GM10266 (cell line): ENCODE results near the gene NAGLU.

ENCODE experiments used
- DNase-seq: peaks from one replicate; pipeline ENCODE4 v3.0.0; 2012; ENCODE audit errors: extremely low spot score
- TF ChIP-seq, protein P1 (sequence below): IDR thresholded peaks from 2 replicates; pipeline ENCODE4 v1.5.1; 2012; ENCODE audit warnings: mild to moderate bottlenecking, low read depth; ENCODE audit not compliant: control insufficient read depth, insufficient read depth; ENCODE audit errors: missing control alignments

Gene NAGLU

DNA sequence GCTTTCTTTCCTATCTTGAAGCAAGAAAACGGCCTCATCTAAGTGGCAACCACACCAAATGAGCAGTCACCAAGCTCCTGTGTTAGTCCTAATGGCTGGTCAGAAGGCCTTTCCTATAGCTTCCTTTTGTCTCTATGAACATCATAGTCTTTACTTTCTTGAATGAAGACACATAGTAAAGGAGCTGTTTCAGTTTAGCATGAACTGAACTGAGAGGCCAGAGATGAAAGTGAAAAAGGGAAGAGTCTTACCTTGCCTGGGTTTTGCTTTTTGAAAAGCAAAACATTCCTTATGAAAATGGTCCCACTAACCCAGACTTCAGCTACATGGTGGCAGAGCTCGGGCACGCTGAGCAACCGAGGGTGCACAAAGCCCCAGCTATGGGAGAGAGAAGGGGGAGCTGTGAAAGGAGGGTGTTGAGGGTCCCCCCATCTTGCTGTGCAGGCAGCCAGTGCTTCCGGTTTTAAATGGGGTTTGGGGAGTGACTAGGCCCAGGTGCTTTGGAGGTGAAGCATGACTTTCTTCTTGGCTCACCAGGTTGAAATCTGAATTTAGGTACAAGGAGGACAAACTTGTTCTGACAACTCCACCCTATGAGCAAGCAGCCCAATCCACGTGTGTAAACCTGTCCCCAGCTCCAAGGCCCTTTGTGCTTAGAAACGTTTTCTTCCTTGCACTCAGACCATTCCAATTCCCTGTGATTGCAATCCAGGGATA, 50.6 kb downstream of the NAGLU start:
- peak; percentile 58 for DNase-seq

DNA sequence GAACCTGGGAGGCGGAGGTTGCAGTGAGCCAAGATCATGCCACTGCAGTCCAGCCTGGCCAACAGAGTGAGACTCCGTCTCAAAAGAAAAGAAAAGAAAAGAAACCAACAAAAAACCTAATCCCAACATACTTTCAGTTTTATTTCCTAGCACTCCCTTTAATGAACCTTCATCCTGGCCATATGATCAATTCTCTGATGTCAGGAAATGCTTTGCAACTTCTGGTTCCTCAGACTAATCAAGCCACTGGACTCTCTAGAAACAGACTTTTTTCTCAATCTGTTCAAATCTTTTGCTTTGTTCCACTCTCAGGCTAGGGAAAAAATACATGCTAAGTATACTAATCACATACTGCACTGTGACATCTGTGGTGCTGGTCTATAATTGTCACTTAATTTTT, 54.8 kb downstream of the NAGLU start:
- DNase-seq, result no peak
- TF ChIP-seq, protein P1, sequence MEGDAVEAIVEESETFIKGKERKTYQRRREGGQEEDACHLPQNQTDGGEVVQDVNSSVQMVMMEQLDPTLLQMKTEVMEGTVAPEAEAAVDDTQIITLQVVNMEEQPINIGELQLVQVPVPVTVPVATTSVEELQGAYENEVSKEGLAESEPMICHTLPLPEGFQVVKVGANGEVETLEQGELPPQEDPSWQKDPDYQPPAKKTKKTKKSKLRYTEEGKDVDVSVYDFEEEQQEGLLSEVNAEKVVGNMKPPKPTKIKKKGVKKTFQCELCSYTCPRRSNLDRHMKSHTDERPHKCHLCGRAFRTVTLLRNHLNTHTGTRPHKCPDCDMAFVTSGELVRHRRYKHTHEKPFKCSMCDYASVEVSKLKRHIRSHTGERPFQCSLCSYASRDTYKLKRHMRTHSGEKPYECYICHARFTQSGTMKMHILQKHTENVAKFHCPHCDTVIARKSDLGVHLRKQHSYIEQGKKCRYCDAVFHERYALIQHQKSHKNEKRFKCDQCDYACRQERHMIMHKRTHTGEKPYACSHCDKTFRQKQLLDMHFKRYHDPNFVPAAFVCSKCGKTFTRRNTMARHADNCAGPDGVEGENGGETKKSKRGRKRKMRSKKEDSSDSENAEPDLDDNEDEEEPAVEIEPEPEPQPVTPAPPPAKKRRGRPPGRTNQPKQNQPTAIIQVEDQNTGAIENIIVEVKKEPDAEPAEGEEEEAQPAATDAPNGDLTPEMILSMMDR, result no peak

More for the DNA sequence above, 50.6 kb downstream of the NAGLU start:
- TF ChIP-seq, protein P1, result no peak

DNA sequence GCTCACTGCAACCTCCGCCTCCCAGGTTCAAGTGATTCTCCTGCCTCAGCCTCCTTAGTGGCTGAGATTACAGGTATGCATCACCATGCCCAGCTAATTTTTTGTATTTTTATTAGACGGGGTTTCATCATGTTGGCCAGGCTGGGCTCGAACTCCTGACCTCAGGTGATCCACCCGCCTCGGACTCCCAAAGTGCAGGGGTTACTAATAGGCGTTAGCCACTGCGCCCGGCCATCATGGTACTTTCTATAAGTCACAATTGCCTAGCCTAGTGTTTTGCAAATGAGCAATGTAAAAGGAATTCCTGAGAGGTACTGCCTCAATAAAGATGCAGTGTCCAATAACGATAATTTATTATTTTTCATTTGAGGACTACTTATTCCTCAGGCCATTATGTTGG, 55.4 kb downstream of the NAGLU start:
- no peak for DNase-seq
- TF ChIP-seq, protein P1, result no peak
